HG02759 (cell line): ENCODE measurements around the gene PRM2.

Source experiments
- ATAC-seq: cut with Tn5 transposase; IDR thresholded peaks from one replicate; pipeline ENCODE4 v1.9.1; 2021; ENCODE audit warnings: mild to moderate bottlenecking, moderate library complexity; ENCODE audit not compliant: unreplicated experiment

PRM2 gene, protein sequence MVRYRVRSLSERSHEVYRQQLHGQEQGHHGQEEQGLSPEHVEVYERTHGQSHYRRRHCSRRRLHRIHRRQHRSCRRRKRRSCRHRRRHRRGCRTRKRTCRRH

DNA sequence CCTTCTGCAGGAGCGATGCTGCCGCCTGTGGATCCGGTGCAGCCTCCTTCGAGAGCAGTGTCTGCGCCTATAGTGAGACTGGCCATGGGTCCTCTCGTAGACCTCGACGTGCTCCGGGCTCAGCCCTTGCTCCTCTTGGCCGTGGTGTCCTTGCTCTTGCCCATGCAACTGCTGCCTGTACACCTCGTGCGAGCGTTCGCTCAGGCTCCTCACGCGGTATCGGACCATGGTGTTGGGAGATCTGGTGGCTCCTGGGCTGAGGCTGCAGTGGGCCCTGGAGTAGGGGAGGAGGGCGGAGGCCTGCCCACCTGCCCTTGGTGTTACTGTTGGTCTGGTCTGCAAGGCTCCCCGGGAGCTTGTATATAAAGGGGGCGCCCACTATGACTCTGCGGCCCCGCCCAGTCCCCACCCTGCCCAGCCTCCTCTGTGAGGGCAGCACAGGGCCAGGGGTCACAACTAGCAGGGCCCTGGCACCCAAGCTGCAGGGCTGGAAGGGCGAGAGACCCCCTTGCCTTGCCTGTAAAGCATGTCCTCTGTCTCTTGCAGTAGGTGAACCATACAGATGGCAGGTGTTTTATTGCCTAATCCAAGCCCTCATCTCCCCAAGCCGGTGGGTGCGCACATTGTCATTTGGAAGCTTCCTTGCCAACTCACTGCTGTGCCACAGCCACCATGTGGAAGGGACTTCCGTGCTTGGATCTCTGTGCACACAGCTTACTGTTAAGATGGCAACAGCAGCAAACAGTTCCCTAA lies at the start of gene PRM2:
Gene PRM2, minus strand, starts transcription at position 338 of the 753 bp plus-strand sequence. Its CDS starts 110 bp downstream, at position 228.
- no peak for ATAC-seq

DNA sequence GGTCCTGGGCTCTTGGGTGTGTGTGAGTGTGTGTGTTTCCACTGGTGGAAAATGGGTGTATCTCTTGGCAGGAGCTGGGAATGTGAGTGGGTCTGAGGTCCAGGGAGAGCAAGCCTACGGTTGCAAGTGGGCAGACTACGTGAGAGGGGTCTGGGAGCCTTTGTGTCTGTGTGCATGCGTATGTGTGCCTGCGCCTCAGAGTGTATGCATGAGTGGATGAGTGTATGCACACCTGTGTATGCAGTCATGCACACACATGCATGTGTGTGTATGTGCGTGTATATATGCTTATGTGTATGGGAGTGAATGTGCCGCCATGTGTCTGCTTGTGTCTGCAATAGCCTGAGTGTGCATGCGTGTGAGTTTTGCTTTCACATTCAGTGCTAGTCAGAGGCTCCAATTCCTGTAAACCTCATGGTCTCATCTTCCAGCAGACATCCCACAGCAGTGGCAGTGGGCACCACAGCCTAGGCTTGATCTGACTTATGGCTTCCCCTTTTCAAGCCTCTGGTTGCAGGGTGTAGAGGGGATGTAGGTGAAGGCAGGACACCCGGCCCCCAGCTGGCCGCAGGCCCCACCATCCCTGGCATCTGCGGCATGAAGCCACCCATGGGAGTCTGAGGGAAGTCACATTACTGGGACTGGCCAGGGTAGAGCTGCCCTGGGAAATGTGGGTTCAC lies 49.3 kb upstream of the PRM2 start:
- peak; percentile 22 for ATAC-seq

DNA sequence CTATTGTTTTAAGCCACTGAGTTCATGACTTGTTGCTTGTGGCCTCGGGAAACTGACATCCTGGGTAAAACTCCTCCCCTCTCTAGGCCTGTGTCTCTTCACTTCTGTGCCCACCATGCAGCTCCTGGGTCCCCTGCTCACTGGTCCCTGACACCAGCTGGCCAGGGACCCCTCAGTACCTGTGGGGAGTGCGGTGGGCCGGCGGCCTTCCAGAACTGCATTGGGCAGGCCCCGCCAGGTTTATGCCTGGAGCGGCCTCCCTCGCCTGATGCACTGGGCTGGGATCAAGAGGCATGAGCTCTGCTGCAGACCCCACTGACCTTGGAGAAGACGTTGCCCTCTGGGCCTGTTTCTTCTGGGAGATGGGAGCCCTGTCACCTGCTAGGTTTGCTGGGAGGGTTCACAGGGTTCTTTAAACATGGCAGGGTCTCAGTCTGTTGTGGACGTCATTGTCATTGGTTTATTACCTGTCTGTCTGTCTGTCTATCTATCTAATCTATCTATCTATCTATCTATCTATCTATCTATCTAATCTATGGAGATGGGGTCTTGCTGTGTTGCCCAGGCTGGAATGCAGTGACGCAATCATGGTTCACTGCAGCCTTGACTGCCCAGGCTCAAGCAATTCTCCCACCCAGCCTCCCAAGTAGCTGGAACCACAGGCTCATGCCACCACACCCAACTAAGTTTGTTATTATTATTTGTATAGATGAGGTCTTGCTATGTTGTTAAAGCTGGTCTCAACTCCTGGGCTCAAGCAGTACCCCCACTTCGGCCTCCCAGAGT lies 47.5 kb upstream of the PRM2 start:
- no peak for ATAC-seq

DNA sequence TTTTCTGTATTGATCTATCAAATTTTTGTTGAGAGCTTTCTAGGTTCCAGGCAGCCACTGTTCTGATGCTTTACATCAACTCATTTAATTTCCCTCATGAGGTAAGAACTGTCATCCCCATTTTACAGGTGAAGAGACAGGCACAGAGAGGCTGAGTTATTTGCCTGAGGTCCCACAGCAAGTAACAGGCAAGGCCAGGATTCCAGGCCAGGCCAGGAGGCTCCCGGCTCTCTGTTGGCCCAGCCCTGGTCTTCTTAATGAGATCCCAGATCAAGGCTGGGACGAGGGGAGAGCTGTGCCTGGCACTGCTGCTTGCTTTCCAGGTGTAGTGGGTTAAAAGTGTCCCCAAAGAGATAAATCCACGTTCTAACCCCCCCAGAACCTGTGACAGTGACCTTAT lies 46.5 kb upstream of the PRM2 start:
- no peak for ATAC-seq

DNA sequence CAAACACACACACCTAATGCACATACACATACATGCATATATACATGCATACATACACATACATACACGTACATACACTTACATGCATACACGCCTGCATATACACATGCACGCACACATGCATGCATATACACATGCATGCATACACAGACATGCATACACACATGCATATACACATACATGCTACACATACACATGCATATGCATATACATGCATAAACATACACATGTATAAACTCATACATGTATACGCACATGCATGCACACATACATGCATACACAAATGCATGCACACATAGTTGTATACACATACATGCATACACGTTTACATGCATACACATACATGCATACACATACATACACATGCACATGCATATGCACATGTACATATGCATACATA lies 45.4 kb upstream of the PRM2 start:
- ATAC-seq, result no peak

DNA sequence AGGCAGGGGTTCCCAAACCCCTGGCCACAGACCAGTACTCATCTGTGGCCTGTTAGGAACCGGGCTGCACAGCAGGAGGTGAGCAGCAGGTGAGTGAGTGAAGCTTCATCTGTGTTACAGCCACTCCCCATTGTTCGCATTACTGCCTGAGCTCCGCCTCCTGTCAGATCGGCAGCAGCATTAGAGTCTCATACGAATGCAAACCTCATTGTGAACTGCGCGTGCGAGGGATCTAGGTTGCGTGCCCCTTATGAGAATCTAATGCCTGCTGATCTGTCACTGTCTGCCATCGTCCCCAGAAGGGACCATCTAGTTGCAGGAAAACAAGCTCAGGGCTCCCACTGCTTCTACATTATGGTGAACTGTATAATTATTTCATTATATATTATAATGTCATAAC lies 43.9 kb upstream of the PRM2 start:
- ATAC-seq, result no peak

DNA sequence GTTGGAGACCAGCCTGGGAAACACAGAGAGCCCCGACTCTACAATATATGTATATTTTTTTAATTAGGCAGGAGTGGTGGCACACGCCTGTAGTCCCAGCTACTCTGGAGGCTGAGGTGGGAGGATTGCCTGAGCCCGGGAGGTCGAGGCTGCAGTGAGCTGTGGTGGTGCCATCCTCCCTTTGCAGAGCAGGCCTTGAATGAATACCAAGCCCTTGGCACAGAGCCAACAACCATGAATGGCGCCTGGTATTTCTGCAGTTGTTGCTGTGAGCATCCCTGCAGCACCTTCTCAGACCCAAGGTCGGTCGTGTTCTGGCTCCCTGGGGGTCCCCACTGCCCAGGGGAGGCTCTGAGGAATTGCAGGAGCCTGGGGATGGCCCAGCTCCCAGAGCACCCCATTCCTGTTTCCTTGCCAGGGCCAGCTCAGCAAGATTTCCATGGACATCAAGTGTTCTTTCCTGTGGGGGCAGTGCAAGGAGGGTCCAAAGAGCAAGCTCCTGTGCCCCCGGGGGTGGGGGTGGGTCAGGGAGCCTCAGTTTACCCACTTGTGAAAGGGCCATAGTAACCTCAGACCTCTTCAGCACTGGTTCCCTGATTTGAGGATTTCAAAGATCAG lies 43.4 kb upstream of the PRM2 start:
- no peak for ATAC-seq

DNA sequence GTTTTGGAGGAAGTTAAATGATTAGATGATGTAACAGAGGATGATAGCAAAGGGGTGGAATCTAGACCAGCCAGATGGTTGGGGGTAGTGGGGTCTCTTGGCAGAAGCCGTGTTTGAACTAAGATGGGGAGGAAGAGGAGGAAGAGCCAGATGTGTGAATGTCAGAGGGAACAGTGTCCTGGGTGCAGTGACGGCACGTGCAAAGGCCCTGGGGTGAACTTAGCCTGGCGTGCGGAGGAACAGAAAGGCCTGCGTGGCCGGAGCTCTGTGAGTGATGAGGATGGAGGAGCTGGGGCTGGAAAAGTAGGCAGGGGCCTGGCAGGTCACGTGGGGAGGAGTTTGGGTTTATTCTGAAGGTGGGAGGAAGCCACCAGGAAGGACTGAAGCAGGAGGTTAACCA lies 42.5 kb upstream of the PRM2 start:
- ATAC-seq, result no peak

DNA sequence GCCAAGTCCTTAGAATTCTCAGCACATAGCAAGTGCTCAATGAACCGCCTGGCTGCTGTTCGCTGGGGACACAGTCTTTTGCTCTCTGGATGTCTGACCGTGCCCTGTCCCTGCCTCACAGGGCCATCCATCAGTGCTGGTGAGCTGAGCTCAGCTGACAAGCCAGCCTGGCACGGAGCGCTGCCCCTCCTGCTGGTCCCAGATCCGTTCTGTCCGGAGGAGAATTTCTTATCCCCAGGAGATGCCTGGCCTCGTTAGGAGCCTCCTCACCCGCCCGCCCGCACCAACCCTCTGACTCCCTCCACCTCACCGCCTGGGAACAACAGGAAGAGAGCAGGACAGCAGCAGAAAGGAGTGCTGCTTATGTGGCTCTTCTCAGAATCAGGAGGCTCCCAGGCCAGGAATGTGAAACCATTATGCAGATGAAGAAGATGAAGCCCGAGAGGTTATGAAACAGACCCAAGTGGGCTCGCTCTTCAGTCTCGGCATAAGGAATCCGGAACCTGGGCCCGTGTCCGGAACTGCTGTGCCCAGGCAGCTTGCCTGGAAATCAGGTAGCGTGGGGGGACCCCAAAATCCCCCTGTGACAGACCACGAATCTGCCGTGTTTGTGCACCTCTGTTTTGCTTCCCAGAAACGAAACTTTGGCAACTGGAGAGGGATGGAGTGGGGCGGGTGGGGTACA lies 40.2 kb upstream of the PRM2 start:
- no peak for ATAC-seq

DNA sequence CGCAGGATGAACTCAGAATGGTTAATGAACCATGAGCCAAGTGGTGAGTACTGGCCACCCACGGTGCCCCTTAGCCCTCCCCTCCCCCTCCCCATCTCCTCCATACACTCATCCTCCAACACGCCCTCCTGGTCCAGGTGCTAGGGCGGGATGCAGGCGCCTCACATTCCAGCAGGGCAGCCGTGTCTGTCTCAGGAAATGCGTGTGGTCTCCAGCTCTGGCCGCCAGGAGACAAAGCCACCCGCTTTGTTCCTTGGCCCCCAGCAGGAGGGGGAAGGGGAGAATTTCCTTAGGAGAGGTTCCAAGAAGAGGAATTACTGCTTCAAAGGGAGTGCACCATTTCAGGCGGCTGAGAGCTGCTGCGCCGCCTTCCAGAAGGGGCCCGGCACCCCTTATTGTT lies 39.2 kb upstream of the PRM2 start:
- ATAC-seq, result no peak

DNA sequence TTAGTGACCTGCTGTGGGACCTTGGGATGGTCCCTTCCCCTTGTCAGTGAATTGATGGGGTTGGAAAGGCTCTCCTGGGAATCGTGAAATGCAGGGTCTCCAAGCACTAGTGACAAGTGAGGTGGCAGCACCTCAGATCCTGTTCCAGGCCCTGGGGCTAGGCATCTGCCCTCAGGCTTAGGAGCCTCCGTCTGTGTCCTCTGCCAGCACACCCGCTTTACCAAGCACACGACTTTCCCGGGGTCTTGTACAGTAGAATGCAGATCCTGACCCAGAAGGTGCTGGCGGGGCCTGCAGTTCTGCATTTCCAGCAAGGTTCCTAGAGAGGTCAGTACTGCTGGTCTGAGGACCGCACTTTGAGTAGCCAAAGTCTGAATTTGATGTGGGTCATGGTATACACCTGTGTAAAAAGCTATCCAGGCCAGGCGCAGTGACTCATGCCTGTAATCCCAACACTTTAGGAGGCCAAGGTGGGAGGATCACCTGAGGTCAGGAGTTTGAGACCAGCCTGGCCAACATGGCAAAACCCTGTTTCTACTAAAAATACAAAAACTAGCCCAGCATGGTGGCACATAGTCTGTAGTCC lies 38.1 kb upstream of the PRM2 start:
- ATAC-seq, result no peak

DNA sequence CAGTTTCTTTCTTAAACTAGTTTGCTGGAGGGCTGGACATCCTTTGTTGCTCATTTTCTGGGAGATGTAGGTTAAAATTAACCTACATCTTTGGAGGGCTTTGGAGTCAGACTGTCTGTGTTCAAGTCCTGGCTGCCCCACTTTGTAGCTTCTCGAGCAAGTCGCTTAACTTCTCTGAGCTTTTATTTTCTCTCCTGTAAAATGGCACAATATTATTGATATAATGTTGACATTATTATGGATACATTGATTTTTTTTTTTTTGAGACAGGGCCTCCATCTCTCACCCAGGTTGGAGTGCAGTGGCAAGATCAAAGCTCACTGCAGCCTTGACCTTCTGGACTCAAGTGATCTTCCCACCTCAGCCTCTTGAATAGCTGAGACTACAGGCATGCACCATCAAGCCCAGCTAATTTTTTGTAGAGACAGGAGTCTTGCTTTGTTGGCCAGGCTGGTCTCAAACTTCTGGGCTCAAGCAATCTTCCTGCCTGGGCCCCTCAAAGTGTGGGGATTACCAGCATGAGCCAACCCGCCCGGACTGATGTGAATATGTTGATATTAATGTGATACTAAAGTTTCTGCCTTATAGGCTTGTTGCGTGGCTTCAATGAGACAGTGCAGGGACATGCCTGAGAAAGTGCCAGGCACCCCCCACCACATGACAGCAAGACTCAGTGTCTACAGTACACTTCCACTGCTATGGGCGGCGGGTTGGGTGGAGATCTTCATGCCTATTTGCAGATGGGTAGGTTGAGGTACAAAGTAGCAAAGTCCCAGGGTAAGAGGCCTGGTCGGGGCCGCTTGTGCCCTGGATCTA lies 37.4 kb upstream of the PRM2 start:
- ATAC-seq, result no peak

DNA sequence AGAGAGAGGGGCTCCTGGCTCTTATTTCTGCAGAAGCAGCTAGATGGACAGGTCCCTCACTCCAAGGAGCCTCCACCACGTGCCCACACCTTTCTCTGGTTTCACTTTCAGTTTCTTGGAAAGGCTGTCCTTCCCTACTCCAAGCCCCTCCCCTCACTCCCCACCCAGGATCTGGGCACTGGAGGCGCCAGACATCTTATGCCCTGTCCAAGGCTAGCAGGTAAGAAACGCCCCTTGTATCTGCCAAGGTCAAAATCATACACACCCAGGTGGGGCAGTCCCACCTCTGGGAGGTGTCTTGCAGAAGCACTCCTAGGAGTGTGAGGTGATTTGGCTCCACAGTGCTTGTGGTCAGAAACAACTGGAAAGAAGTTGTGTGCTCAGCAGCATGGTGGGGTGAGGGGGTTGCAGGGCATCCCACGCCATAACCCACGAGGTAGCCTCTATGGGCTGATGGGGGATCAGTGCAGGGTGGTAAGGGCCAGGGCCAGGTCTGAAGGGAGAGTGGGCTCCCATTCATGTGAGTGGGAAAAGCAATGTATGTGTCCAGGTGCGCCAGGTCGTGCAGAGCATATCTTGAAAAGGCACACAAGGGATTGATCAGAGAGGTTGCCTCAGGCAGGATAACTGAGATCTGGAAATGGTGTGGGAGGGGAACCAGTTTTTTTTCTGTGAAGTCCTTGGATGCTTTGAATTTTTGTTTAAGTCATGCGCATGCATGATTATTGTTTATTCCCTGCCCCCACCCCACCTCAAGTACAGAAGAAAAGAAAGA lies 36.6 kb upstream of the PRM2 start:
- no peak for ATAC-seq

DNA sequence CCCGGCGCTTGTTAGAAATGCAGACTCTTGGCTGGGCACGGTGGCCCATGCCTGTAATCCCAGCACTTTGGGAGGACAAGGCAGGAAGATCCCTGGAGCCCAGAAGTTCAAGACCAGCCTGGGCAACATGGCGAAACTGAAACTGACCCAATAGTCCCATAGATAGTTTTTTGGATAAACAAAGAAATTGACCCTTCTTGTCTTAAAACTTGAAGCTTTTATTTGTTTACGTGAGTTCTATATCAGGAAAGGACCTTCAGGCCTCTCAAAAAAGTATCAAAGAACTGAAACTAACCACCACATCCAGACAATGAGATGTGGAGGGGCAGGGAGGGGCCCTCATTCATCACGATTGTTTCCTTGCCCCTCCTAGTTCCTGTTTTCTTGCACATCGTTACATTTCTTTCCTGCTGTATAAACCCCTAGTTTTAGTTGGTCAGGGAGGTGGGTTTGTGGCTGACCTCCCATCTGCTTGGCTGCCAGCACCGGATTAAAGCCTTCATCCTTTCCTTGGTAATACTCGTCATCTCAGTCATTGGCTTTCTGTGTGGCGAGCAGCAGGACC lies 34.8 kb upstream of the PRM2 start:
- peak; percentile 41 for ATAC-seq

DNA sequence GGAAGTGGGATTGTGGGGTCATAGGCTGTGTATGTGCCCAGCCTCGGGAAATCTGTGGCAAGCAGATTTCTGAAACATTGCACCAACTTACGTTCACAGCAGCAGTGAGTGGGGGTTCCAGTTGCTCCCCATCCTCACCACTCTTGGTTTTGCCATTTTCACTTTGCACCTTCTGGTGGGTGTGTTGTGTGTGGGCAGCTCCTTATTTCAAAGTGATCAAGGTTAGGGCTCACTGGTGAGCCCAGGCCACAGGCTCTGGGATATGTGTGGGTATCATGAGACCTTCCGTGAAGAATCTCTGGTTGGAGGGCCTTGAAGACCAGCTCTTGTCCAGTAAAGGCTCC lies 34.3 kb upstream of the PRM2 start:
- no peak for ATAC-seq

DNA sequence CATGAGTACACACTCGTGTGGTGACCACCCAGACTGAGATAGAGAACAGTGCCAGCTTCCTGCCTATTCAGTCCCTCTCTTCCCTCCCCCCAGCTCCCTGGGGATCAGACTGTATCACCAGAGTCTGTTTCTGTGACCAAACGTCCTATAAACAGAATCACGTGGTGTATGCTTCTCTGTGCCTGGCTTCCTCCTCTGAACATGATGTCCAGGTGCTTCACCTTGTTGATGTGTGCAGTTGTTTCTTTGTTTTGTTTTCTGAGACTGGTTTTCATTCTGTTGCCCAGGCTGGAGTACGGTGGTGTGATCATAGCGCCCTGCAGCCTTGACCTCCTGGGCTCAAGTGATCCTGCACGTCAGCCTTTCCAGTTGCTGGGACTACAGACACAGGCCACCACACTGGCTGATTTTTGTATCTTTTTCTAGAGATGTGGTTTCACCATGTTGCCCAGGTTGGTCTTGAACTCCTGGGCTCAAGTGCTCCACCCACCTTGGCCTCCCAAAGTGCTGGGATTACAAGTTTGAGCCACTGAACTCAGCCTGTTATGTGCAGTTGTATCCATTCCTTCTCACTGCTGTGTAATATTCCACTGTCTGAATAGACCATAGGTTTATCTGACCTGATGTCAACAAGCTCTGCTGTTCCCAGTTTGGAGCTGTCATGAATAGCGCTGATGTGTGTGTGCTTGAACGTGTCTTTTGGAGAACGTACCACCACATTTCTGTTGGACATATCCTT lies 33.8 kb upstream of the PRM2 start:
- peak; percentile 47 for ATAC-seq

DNA sequence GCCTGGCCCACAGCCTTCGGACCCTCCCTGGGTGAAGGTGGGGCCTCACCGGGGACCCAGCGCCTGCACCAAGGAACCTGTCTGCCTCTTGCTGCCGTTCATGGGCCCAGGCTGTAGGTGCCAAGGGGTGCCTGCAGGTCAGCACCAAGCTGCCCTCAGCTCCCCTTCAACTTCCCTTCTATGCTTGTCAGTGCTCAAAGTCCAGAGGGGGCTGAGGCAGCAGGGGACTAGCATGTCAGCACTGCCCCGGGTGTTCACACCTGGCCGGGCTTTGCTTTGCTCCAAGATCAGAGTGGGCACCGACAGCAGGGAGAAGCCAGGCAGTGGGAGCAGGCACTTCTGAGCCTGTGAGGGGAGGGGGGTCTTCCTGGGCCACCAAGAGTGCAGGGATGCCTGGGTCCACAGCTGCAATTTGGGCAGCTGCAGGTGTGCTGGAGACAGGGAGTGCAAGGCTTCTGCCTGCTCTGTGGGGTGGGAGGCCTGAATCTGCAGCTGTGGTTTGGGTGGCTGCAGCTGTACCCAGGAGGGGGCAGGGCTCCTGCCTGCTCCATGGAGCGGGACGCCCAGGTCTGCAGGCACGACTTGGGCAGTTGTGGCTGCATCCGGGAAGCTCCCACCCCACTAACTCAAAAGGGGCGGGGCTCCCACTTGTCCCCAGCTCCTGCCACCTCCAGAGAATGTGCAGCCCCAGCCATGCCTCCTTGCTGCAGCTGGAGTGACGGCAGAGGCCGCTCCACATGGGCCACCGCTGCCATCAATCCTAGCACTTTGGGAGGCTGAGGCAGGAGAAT lies 32.4 kb upstream of the PRM2 start:
- ATAC-seq, result peak; percentile 29
